GM18909 (cell line): ENCODE measurements around the gene FAM209B.
"Not testable (repeated sequence)": the region's sequence is repeated elsewhere in the genome, so short reads cannot be mapped to it uniquely, and the experiment has no call there.

ENCODE experiments used
- ATAC-seq: cut with Tn5 transposase; IDR thresholded peaks from one replicate; pipeline ENCODE4 v1.9.1; 2021; ENCODE audit warnings: mild to moderate bottlenecking; ENCODE audit not compliant: unreplicated experiment, poor library complexity

Gene FAM209B

GRCh38 chr20:56527521-56527920 lies 5.5 kb upstream of the FAM209B start:
- ATAC-seq = no peak

- ATAC-seq = no peak
These were observed 5.0 kb downstream of the FAM209B start for GRCh38 chr20:56537997-56538396.

GRCh38 chr20:56540415-56540814 lies 7.4 kb downstream of the FAM209B start:
- ATAC-seq = no peak

DNA sequence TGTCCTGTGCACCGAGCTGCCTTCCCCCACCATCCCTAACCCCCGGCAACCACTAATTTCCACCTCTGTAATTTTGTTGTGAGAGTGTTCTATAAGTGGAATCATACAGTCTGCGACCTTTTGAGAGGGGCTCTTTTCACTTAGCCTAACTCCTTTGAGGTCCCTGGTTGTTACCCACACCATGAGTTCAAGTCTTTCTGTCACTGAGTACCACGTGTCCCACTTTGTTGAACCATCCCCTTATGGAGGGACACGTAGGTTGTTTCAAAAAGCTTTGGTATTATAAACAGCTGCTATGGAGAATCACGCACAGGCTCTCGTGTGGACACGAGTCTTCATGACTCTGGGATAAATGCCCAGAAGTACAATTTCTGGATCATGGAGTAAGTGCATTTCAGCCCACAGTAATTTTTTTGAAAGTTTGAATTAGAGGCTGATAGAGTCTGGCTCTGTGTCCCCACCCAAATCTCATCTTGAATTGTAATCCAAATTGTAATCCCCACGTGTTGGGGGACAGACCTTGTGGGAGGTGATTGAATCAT lies 9.5 kb downstream of the FAM209B start:
- ATAC-seq = no peak

DNA sequence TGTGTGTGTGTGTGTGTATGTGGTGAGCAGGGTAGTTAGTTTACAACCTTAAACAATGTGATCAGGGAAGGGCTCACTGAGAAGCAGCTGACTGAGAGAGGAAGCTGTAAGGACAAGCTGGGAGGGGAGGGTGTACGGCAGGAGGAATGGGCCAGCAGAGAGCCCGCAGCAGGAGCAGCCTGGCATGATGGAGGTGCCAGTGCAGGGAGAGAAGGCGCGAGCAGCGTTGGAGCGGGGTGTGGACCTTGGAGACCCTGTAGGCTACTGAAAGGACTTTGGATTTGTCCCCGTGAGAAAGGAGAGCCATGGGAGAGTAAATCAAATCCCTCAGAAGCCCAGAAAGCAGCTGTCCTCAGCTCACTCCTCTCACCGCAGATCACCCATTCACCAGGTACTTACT lies 18.5 kb downstream of the FAM209B start:
- no peak for ATAC-seq

DNA sequence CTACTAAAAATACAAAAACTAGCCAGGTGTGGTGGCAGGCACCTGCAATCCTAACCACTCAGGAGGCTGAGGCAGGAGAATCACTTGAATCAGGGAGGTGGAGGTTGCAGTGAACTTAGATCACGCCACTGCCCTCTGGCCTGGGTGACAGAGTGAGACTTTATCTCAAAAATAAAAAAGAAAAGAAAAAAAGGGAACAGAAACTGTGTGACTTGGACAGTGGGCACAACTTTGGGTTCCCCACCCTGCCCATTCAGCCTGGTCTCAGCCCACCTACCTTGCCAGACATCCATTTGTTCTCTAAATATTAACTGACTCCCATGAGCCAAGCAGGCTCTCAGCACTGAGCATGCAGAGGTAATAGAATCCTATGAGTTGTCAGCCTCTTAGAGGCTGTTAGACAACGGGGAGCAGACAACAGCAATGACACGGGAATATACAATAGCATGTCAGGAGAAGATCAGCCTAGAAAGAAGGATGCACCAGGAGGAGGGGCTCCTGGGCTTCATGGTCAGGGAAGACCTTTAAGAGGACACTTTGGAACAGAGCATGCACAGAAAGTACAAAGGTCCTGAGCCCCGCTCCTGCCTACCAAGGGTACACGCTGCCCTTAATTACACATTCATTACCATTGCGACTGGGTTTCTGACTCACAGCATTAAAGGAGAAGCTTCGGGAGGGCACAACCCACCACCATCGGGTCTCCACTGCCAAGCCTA lies 20.0 kb downstream of the FAM209B start:
- peak; percentile 58 for ATAC-seq

- peak; percentile 87 for ATAC-seq
These were observed 21.8 kb downstream of the FAM209B start for GRCh38 chr20:56554869-56555268.

DNA sequence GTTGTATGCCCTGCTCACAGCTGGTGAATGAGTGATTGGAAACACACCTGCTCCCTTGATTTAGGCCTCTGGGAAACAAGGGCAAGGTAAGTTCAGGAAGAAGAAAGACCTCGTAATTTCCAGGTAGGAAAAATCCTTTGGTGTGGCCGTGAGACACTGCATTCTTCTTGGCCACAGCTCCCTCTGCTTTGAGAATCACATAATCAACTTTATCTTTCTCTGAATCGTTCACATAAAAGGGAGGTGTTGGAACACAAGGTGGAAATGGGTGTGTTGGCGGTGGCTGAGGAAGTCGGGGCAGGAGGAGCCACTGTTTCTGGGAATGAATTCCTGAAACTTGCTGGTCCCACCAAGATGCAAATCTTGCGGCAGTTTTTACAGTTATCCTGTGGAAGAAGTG lies 25.9 kb downstream of the FAM209B start:
- ATAC-seq = no peak

DNA sequence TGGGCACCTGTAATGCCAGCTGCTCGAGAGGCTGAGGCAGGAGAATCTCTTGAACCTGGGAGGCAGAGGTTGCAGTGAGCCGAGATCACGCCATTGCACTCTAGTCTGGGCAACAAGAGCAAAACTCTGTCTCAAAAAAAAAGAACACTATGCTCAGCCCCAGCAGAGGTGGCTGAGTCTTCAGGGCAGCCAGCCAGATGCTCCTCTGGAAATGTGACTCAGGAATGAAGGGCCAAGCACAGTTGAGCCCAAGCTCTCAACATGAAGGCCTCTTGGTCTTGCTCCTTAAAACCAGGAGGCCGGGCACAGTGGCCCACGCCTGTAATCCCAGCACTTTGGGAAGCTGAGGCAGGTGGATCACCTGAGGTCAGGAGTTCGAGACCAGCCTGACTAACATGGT lies 31.5 kb downstream of the FAM209B start:
- ATAC-seq = not testable (repeated sequence)

DNA sequence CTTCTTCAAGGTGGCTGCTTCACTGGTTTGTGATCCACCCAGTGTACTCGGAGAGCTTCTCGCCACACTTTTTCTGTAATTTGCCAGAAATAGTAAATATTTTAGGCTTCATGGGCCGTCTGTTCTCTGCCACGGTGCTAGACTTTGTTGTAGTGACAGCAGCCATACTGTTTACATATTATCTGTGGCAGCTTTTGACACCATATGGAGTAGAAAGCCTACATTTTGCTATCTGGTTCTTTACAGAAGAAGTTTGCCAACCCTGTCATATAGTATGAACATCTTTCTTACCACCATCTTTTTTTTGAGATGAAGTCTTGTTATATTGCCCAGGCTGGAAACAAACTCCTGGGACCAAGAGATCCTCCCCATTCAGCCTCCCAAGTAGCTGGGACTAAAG lies 32.5 kb downstream of the FAM209B start:
- no peak for ATAC-seq

GRCh38 chr20:56566621-56567020 lies 33.6 kb downstream of the FAM209B start:
- no peak for ATAC-seq

GRCh38 chr20:56570832-56571231 lies 37.8 kb downstream of the FAM209B start:
- no peak for ATAC-seq

DNA sequence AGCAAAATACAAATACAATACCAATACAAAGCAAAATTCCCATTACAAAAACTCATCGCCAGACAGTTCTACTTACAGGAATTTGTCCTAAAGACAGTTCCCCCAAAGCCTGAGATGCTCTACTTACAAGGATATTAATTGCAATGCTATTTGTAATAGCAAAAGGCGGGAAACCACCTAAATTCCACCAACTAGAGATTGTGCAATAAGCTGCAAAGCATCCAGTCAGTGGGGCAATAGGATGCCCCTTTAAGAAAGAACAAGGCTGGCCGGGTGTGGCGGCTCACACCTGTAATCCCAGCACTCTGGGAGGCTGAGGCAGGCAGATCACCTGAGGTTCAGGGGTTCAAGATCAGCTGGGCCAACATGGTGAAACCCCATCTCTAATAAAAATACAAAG lies 39.1 kb downstream of the FAM209B start:
- ATAC-seq = no peak

DNA sequence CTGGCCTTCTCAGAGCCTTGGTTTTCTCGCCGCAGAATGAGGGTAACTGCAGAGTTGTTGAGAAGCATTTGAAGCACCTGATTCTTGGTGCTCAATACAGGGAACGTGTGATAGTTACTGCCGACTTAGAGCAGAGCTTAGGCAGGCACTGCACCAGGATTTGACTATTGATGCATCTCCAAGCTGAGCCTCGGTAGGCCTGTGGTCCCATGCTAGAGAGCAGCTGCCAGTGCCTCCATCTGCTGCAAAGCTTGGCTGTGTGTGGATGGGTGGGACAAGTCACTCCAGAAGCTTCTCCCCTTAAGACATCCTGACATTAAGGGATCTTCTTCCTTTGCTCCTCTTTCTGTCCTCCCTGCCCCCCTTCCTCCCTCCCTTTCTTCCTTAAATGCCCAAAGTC lies 40.9 kb downstream of the FAM209B start:
- ATAC-seq = no peak

DNA sequence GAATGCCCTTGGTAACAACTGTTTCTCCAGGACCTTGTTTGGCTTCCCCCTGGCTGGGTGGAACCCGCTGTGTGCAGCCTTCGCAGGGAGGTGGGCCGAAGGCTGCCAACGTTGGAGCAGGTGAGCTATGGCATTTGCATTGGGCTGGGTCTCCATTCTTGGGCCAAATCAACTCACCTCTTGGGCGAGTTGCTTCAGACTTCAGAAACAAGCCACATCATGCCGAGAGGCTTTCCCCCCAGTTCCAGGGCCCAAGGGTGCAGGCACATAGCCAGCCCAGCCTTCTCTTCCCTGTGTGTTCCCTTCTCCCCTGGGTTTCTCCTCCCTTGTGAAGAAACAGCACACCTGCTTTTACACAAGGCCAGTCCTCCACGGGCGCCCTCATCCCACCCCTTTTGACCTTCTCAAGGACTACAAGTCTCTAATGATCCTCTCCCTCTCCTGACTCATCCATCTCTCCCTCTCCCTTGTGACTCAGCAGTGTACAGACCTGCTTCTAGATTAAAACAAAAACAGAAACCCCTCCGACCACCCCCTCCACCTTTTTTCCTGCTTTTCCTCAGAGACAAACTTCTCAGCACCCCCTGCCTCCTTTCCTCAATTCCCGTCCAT lies 41.6 kb downstream of the FAM209B start:
- ATAC-seq = no peak

- no peak for ATAC-seq
These were observed 42.1 kb downstream of the FAM209B start for GRCh38 chr20:56575157-56575556.

DNA sequence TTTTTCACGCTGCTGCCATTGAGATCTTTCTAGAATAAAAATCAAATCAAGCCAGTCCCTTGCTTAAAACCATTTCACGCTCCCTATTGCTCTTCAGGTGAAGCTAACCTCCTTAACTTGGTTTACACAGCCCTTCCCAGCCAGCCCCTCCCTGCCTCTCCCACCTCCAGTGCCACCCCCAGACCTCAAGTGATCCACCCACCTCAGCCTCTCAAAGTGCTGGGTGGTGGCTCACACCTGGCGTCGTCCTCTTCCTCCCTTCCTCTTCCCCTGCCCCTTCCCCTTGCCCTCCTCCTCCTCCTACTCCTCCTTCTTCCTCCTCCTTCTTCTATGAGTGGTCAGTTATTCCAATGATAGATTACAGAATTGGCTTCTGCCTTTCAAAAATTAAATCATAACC lies 42.9 kb downstream of the FAM209B start:
- no peak for ATAC-seq

- ATAC-seq = no peak
These were observed 46.3 kb downstream of the FAM209B start for GRCh38 chr20:56579301-56579710.

- no peak for ATAC-seq
These were observed 47.2 kb downstream of the FAM209B start for GRCh38 chr20:56580226-56580625.

GRCh38 chr20:56581701-56582100 lies 48.7 kb downstream of the FAM209B start:
- ATAC-seq = no peak

DNA sequence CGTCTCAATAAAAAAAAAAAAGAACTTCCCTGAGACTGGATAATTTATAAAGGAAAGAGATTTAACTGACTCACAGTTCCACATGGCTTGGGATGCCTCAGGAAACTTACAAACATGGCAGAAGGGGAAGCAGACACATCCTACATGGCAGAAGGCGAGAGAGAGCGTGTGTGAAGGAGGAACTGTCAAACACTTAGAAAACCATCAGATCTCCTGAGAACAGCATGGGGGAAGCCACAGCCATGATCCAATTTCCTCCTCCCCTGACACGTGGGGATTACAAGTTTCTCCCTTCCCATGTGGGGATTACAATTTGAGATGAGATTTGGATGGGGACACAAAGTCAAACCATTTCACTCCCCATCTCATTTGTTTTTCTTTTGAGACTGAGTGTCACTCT lies 49.5 kb downstream of the FAM209B start:
- no peak for ATAC-seq

GRCh38 chr20:56584916-56585315 lies 51.9 kb downstream of the FAM209B start:
- no peak for ATAC-seq
